CD4-positive, CD25-positive, alpha-beta regulatory T cell (primary cell): ENCODE results near the gene LCN15. TPM values are rescaled to one million over a fixed set of nuclear protein-coding genes. Genes with fewer than 3 reads are reported as not detected.
"Not testable (repeated sequence)": the region's sequence is repeated elsewhere in the genome, so short reads cannot be mapped to it uniquely, and the experiment has no call there.

ENCODE experiments used
- ATAC-seq, 2 donors: fragments of 150-1000 bp; cut with Tn5 transposase; one replicate each; pipeline ENCODE4 v1.10.0; 2021; ENCODE audit warnings: low read depth in 2 of 2, moderate number of reproducible peaks in 2 of 2, moderate library complexity in 1 of 2
- DNase-seq, 3 donors: peaks; one replicate each; pipeline versions ENCODE4 v3.0.0 to v3.0.0-alpha.2; 2012 to 2022; ENCODE audit warnings: mixed read lengths in 1 of 3
- H3K27ac ChIP-seq: one replicate; pipeline ENCODE4 v1.7.0; 2013; ENCODE audit warnings: mild to moderate bottlenecking, low read length; ENCODE audit not compliant: insufficient read depth, poor library complexity, severe bottlenecking
- H3K27me3 ChIP-seq: one replicate; pipeline ENCODE4 v1.7.0; 2013; ENCODE audit warnings: low read length; ENCODE audit not compliant: control insufficient read depth, insufficient read depth
- H3K36me3 ChIP-seq: one replicate; pipeline ENCODE4 v1.7.0; 2013; ENCODE audit warnings: mild to moderate bottlenecking, low read length, moderate library complexity; ENCODE audit not compliant: control insufficient read depth, insufficient read depth
- H3K4me1 ChIP-seq: 2 replicates; pipeline ENCODE4 v1.7.0; 2013; ENCODE audit warnings: mild to moderate bottlenecking, low read length; ENCODE audit not compliant: insufficient read depth, control insufficient read depth, poor library complexity, severe bottlenecking
- H3K4me3 ChIP-seq: one replicate; pipeline ENCODE4 v1.7.0; 2013; ENCODE audit warnings: low read depth, mild to moderate bottlenecking, low read length, moderate library complexity
- H3K9me3 ChIP-seq, 2 experiments: 1 replicate in 1 of 2; 2 replicates in 1 of 2; pipeline ENCODE4 v1.7.0; 2013; ENCODE audit warnings: low read length in 2 of 2, mild to moderate bottlenecking in 1 of 2, moderate library complexity in 1 of 2; ENCODE audit not compliant: control insufficient read depth in 2 of 2
- H3K27ac Mint-ChIP-seq, 3 donors: one replicate each; pipeline ENCODE4 v1.8.0; 2020 to 2022; ENCODE audit warnings: mild to moderate bottlenecking in 3 of 3, mixed read lengths in 3 of 3, moderate library complexity in 2 of 3
- H3K27me3 Mint-ChIP-seq: one replicate; pipeline ENCODE4 v1.8.0; 2022; ENCODE audit warnings: mild to moderate bottlenecking, mixed read lengths
- H3K36me3 Mint-ChIP-seq: one replicate; pipeline ENCODE4 v1.8.0; 2020; ENCODE audit warnings: mixed read lengths
- H3K4me1 Mint-ChIP-seq, 4 donors: one replicate each; pipeline ENCODE4 v1.8.0; 2020 to 2022; ENCODE audit warnings: mixed read lengths in 4 of 4, mild to moderate bottlenecking in 1 of 4
- H3K4me3 Mint-ChIP-seq, 4 donors: one replicate each; pipeline ENCODE4 v1.8.0; 2020 to 2022; ENCODE audit warnings: mild to moderate bottlenecking in 4 of 4, mixed read lengths in 4 of 4, moderate library complexity in 3 of 4
- H3K9me3 Mint-ChIP-seq, 7 donors: one replicate each; pipeline ENCODE4 v1.8.0; 2020 to 2022; ENCODE audit warnings: mixed read lengths in 7 of 7, mild to moderate bottlenecking in 3 of 7, moderate library complexity in 2 of 7
- polyA plus RNA-seq, 4 donors: library from polyadenylated mRNA; unstranded; fragments of 300-500 nt; fragmentation: Illumina TruSeq; gene quantifications; one replicate each; pipeline ENCODE4 v1.2.3, GENCODE V29; 2021
- total RNA-seq: library from RNA; stranded (reverse); gene quantifications from one replicate; pipeline ENCODE4 v1.2.3, GENCODE V29; 2022

The LCN15 gene
- total and polyA plus RNA-seq, 5 donors from 2014 or later = not detected

GRCh38 chr9:136799079-136799853, 34.9 kb upstream of the LCN15 start:
- peaks cover 34% of the 10 kb centered on the region for H3K27me3 Mint-ChIP-seq
- no peak overlapping the region for H3K27ac ChIP-seq
- H3K4me3 Mint-ChIP-seq = peak overlapping the region in 3 of 4 donors; percentile 55 to 87 (median 73)
- H3K4me1 Mint-ChIP-seq = peaks cover 0 to 44% (median 8%) of the 10 kb centered on the region in 4 donors
- no peaks in the 10 kb centered on the region for H3K36me3 ChIP-seq
- no peak overlapping the region for H3K27ac Mint-ChIP-seq
- no peaks in the 10 kb centered on the region for H3K27me3 ChIP-seq
- H3K36me3 Mint-ChIP-seq = no peaks in the 10 kb centered on the region
- H3K4me1 ChIP-seq = peaks cover 29% of the 10 kb centered on the region
- no peak for ATAC-seq
- DNase-seq = no peak
- H3K9me3 Mint-ChIP-seq = no peaks in the 10 kb centered on the region
- H3K9me3 ChIP-seq = no peaks in the 10 kb centered on the region
- H3K4me3 ChIP-seq = no peak overlapping the region

DNA sequence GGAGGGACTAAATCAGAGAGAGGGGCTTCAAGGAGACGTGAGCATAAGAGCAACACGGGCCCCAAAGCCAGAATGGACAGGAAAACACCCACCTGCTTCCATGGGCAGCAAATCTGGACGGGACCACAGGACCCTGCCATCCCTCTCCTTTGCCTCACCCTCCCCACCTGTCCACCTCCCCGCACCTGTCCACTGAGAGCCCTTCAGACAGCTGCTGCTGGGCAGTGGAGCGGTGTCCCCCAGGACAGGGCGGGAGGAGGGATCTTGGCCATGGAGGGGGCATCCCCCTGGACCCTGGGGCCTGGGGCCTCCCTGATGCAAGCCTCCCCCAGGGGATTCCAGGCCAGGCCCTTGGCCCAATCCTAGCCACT, 34.4 kb upstream of the LCN15 start:
- H3K27me3 ChIP-seq = no peaks in the 10 kb centered on the region
- no peak overlapping the region for H3K27ac ChIP-seq
- Mint-ChIP-seq H3K27me3 (peaks cover 34% of the 10 kb centered on the region), H3K9me3 (no peaks in the 10 kb centered on the region), H3K4me3 (peak overlapping the region in 1 of 4 donors; percentile 32), H3K27ac (no peak overlapping the region), H3K36me3 (no peaks in the 10 kb centered on the region), H3K4me1 (peaks cover 0 to 40% (median 8%) of the 10 kb centered on the region in 4 donors)
- H3K36me3 ChIP-seq = no peaks in the 10 kb centered on the region
- peaks cover 29% of the 10 kb centered on the region for H3K4me1 ChIP-seq
- no peak for DNase-seq
- H3K9me3 ChIP-seq = no peaks in the 10 kb centered on the region
- no peak overlapping the region for H3K4me3 ChIP-seq
- no peak for ATAC-seq

DNA sequence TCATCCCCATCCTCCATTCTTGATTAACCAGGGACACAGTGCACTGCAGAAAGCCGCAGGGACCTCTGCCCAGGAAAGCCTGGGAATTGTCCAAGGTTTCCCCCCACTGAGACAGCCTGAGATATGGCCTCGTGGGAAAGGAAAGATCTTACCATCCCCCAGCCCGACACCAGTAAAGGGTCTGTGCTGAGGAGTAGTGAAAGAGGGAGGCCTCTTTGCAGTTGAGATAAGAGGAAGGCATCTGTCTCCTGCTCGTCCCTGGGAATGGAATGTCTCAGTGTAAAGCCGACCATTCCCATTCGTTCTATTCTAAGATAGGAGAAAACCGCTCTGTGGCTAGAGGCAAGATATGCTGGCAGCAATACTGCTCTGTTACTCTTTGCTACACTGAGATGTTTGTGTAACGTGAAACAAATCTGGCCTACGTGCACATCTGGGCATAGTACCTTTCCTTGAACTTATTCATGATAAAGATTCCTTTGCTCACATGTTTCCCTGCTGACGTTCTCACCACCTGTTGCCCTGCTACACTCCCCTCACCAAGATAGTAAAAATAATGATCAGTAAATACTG, 32.5 kb upstream of the LCN15 start:
- not testable (repeated sequence) for H3K4me3 ChIP-seq, H3K9me3 ChIP-seq, DNase-seq, H3K36me3 ChIP-seq, ATAC-seq, H3K27me3 ChIP-seq, H3K27ac ChIP-seq, H3K9me3 Mint-ChIP-seq, H3K36me3 Mint-ChIP-seq
- Mint-ChIP-seq H3K27ac (peak overlapping the region in 1 of 3 donors; percentile 29), H3K4me3 (peak overlapping the region in 3 of 4 donors; percentile 15 to 37 (median 27)), H3K4me1 (peaks cover 0 to 50% (median 8%) of the 10 kb centered on the region in 4 donors), H3K27me3 (peaks cover 30% of the 10 kb centered on the region)
- peaks cover 36% of the 10 kb centered on the region for H3K4me1 ChIP-seq

DNA sequence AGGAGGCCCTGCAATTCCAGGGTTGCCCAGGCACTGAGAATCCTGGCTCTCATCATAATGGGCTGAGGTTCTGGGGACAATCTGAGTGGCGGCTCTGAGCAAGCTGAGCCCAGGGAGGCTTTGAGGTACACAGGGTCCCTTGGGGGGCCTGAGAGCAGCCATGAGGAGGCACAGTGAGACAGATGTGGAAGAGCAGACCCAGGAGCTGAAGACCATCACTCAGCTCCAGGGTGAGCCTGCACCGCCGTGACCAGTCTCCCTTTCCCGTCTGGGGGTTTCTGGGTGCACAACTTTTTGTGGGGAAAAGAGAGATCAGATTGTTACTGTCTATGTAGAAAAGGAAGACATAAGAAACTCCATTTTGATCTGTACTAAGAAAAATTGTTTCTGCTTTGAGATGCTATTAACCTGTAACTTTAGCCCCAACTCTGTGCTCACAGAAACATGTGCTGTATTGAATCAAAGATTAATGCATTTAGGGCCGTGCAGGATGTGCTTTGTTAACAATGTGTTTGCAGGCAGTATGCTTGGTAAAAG, 32.0 kb upstream of the LCN15 start, which contains the start of gene CCDC183:
TSS of gene CCDC183 (plus strand) at position 101 of the 537 bp plus-strand sequence. CDS start at position 161, 60 bp downstream.
- Mint-ChIP-seq H3K27me3 (peaks cover 25% of the 10 kb centered on the region), H3K4me1 (peaks cover 0 to 50% (median 9%) of the 10 kb centered on the region in 4 donors), H3K9me3 (no peaks in the 10 kb centered on the region), H3K4me3 (peak within 1 kb of the TSS; percentile 13 to 61 (median 26)), H3K36me3 (no peaks in the 10 kb centered on the region), H3K27ac (peak within 1 kb of the TSS in 1 of 3 donors; percentile 29)
- Histone ChIP-seq H3K27me3 (no peaks in the 10 kb centered on the region), H3K4me1 (peaks cover 41% of the 10 kb centered on the region), H3K27ac (no peak within 1 kb of the TSS), H3K4me3 (no peak within 1 kb of the TSS), H3K36me3 (peaks cover 3% of the 10 kb centered on the region), H3K9me3 (no peaks in the 10 kb centered on the region)
- ATAC-seq (no peak), DNase-seq (no peak)

DNA sequence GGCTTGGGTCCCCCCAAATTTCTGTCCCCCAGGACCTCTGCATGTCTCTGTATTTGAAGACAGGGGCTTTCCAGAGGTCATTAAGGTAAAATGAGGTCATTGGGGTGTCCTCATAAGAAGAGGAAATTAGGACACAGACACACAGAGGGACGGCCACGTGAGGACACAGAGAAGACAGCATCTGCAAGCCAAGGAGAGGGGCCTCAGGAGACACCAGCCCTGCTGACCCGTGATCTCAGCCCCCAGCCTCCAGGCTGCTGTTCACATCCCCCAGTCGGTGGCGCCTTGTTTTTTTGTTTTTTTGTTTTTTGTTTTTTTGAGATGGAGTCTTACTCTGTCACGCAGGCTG, 30.7 kb upstream of the LCN15 start:
- peaks cover 0 to 48% (median 14%) of the 10 kb centered on the region in 4 donors for H3K4me1 Mint-ChIP-seq
- H3K9me3 Mint-ChIP-seq = no peaks in the 10 kb centered on the region
- ATAC-seq (no peak), DNase-seq (no peak)
- H3K27ac ChIP-seq = no peak overlapping the region
- no peaks in the 10 kb centered on the region for H3K9me3 ChIP-seq
- H3K4me3 Mint-ChIP-seq = no peak overlapping the region
- no peaks in the 10 kb centered on the region for H3K36me3 Mint-ChIP-seq
- peaks cover 17% of the 10 kb centered on the region for H3K27me3 Mint-ChIP-seq
- peaks cover 36% of the 10 kb centered on the region for H3K4me1 ChIP-seq
- no peak overlapping the region for H3K27ac Mint-ChIP-seq
- H3K36me3 ChIP-seq = peaks cover 3% of the 10 kb centered on the region
- H3K4me3 ChIP-seq = no peak overlapping the region
- H3K27me3 ChIP-seq = no peaks in the 10 kb centered on the region

DNA sequence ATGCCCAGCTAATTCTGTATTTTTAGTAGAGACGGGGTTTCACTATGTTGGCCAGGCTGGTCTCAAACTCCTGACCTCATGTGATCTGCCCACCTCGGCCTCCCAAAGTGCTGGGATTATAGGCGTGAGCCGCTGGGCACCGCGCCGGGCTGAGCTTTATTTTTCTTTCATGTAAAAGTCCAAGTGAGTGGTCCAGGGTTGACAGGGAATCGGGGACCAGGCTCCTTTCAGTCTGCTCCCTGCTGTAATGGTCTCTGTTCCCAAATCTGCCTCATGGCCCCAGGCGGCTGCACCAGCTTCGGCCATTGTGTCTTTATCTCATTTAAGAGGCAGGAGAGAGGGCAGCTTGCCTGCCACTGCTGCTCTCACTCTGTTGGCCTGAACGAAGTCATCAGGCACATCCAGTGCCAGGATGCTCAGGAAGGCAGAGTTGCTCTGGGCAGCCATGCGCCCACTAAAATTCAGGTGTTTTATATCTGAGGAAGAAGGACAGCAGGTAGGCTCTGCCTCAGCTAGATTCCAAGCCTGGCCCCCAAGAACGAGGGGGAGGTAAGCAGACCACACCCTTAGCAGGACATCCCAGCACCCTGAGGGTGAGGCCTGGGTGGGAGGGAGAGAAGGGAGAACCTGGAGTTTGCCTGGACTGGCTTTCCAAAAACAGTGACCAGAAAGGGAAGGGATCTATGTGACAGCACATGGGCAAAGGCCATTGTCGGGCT, 30.1 kb upstream of the LCN15 start:
- Mint-ChIP-seq H3K4me3 (no peak overlapping the region), H3K36me3 (no peaks in the 10 kb centered on the region)

GRCh38 chr9:136793086-136793946, 29.0 kb upstream of the LCN15 start:
- H3K27ac ChIP-seq = no peak overlapping the region
- peaks cover 17% of the 10 kb centered on the region for H3K27me3 Mint-ChIP-seq
- no peak overlapping the region for H3K4me3 ChIP-seq
- H3K4me1 Mint-ChIP-seq = peaks cover 0 to 49% (median 14%) of the 10 kb centered on the region in 4 donors
- H3K36me3 ChIP-seq = peaks cover 3% of the 10 kb centered on the region
- DNase-seq (no peak), ATAC-seq (no peak)
- no peaks in the 10 kb centered on the region for H3K27me3 ChIP-seq
- H3K4me3 Mint-ChIP-seq = peak overlapping the region in 3 of 4 donors; percentile 31 to 39 (median 38)
- H3K4me1 ChIP-seq = peaks cover 24% of the 10 kb centered on the region
- H3K9me3 ChIP-seq = no peaks in the 10 kb centered on the region
- H3K27ac Mint-ChIP-seq = peak overlapping the region; percentile 35 to 74 (median 71)
- H3K9me3 Mint-ChIP-seq = no peaks in the 10 kb centered on the region
- H3K36me3 Mint-ChIP-seq = no peaks in the 10 kb centered on the region

More for the DNA sequence above, 30.1 kb upstream of the LCN15 start:
- ATAC-seq = no peak
- no peak overlapping the region for H3K27ac ChIP-seq
- H3K36me3 ChIP-seq = peaks cover 3% of the 10 kb centered on the region
- Mint-ChIP-seq H3K27ac (no peak overlapping the region), H3K27me3 (peaks cover 17% of the 10 kb centered on the region), H3K9me3 (no peaks in the 10 kb centered on the region), H3K4me1 (peaks cover 0 to 48% (median 14%) of the 10 kb centered on the region in 4 donors)
- DNase-seq = no peak
- H3K27me3 ChIP-seq = no peaks in the 10 kb centered on the region
- no peak overlapping the region for H3K4me3 ChIP-seq
- H3K4me1 ChIP-seq = peaks cover 31% of the 10 kb centered on the region
- no peaks in the 10 kb centered on the region for H3K9me3 ChIP-seq
